ENCODE measurements around the gene ABI3BP. TPM values are rescaled to one million over a fixed set of nuclear protein-coding genes. Genes with fewer than 3 reads are reported as not detected.

ABI3BP gene
- polyA plus RNA-seq, 1 of the 3 experiments (the other 2 are of a cell fraction): 8.4 TPM

DNA sequence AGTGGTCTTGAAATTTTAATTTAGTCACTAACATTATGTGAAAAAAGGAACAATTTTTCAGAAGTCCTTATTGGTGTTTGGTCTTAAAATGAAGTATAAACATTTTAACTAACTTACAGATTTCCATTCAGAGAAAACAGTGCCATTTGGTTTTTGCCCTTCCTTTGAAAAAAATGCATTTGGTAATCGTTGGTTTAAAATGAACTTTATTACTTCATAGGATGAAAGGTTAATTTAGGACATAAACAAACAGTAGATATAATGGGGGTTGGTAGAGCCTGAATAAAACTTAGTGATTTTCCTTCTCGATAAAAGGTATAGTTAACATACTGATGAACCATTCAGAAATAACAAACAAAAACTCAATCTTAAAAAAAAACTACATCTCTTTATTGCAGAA, 244.3 kb downstream of the ABI3BP start:
- ChIA-PET CTCF (interaction anchor here (1.6 to 2.4 kb wide), 2 partner anchors 12 to 447 kb away, joined by 4 to 6 read pairs; no protein-coding TSS in a partner anchor), POLR2A (no interaction called here)
- no peaks in the 10 kb centered on the region for H3K9me3 ChIP-seq
- peaks cover 24% of the 10 kb centered on the region for H3F3A ChIP-seq (replicated peaks; ENCODE audit: insufficient read depth)
- no peaks in the 10 kb centered on the region for H4K20me1 ChIP-seq (ENCODE audit: insufficient read depth)
- H3K9me2 ChIP-seq: no peaks in the 10 kb centered on the region
- H3K4me3 ChIP-seq (ENCODE audit: low read depth in 2 of 2, low read length in 1 of 2): no peak overlapping the region
- H3K27me3 ChIP-seq (ENCODE audit: insufficient read depth): no peaks in the 10 kb centered on the region
- no peak for DNase-seq
- peaks cover 90 to 96% of the 10 kb centered on the region in 2 experiments for H3K36me3 ChIP-seq (replicated peaks in 1 of 2; ENCODE audit: control insufficient read depth in 1 of 2, insufficient read depth in 2 of 2, low read length in 1 of 2)
- no peak overlapping the region for H3K9ac ChIP-seq
- no peaks in the 10 kb centered on the region for H3K79me2 ChIP-seq (ENCODE audit: insufficient read depth)
- TF ChIP-seq IRF3 (IDR thresholded peaks at IDR 0.05; ENCODE audit: low read depth, low read length): no peak
- no peak for TF ChIP-seq RFX5 (IDR thresholded peaks at IDR 0.05; ENCODE audit: low read length)
- TF ChIP-seq NRF1 (IDR thresholded peaks at IDR 0.05; ENCODE audit: low read depth, low read length): no peak
- TF ChIP-seq JUND (IDR thresholded peaks at IDR 0.05): no peak
- TF ChIP-seq ELF1 (IDR thresholded peaks at IDR 0.05): no peak
- no peak for TF ChIP-seq PBX3 (IDR thresholded peaks at IDR 0.05)
- TF ChIP-seq FOXM1 (IDR thresholded peaks at IDR 0.05; ENCODE audit: low read depth): no peak
- no peak for TF ChIP-seq MEF2A (IDR thresholded peaks at IDR 0.05; ENCODE audit: borderline replicate concordance, low read depth)
- TF ChIP-seq NFIC (IDR thresholded peaks at IDR 0.05; ENCODE audit: borderline replicate concordance): no peak
- TF ChIP-seq YY1 (IDR thresholded peaks at IDR 0.05; ENCODE audit: low read depth): no peak
- TF ChIP-seq GATA2 (CRISPR knock-in tag; IDR thresholded peaks at IDR 0.05): no peak
- TF ChIP-seq MAX (IDR thresholded peaks at IDR 0.05; ENCODE audit: low read depth): no peak
- no peak for TF ChIP-seq MXI1 (IDR thresholded peaks at IDR 0.05; ENCODE audit: low read depth, low read length)
- no peak for TF ChIP-seq POLR2AphosphoS5 (IDR thresholded peaks at IDR 0.05; ENCODE audit: low read depth, low read length)
- TF ChIP-seq CHD2 (IDR thresholded peaks at IDR 0.05; ENCODE audit: low read length, partially characterized antibody): no peak
- TF ChIP-seq GABPA (IDR thresholded peaks at IDR 0.05; ENCODE audit: low read depth): no peak
- TF ChIP-seq FOSL2 (IDR thresholded peaks at IDR 0.05; ENCODE audit: borderline replicate concordance, low read depth): no peak
- TF ChIP-seq FOXJ3 (CRISPR knock-in tag; IDR thresholded peaks at IDR 0.05): no peak
- no peaks in the 10 kb centered on the region; a peak in 2 of 4 replicates for H3K4me1 ChIP-seq (ENCODE audit: control insufficient read depth in 1 of 2, insufficient read depth in 2 of 2, low read depth in 1 of 2, low read length in 1 of 2)
- 68% methylated on average over 2 of the region's 2 CpGs for WGBS (ENCODE audit: low lambda C conversion rate)
- no peak overlapping the region for H2AFZ ChIP-seq (ENCODE audit: low read depth)
- H3K4me2 ChIP-seq: no peak overlapping the region
- no peak overlapping the region for H3K27ac ChIP-seq (ENCODE audit: low read depth in 2 of 2, low read length in 1 of 2)

DNA sequence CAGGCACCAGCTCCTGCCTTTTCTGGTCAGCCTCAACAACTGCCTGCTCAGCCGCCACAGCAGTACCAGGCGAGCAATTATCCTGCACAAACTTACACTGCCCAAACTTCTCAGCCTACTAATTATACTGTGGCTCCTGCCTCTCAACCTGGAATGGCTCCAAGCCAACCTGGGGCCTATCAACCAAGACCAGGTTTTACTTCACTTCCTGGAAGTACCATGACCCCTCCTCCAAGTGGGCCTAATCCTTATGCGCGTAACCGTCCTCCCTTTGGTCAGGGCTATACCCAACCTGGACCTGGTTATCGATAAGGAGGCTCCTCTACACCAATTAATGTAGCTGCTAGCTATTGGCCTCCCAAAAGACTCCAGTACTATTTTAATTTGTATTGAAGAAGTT, 245.0 kb downstream of the ABI3BP start:
- no peaks in the 10 kb centered on the region for H3K9me2 ChIP-seq
- peaks cover 95 to 96% of the 10 kb centered on the region in 2 experiments for H3K36me3 ChIP-seq (replicated peaks in 1 of 2; ENCODE audit: control insufficient read depth in 1 of 2, insufficient read depth in 2 of 2, low read length in 1 of 2)
- peaks cover 22% of the 10 kb centered on the region for H3F3A ChIP-seq (replicated peaks; ENCODE audit: insufficient read depth)
- ChIA-PET CTCF (interaction anchor here (1.1 to 2.4 kb wide), 2 partner anchors 11 to 12 kb away, joined by 3 to 6 read pairs; no protein-coding TSS in a partner anchor), POLR2A (no interaction called here)
- no peak for DNase-seq
- no peaks in the 10 kb centered on the region for H3K27me3 ChIP-seq (ENCODE audit: insufficient read depth)
- H2AFZ ChIP-seq (ENCODE audit: low read depth): no peak overlapping the region
- H3K9ac ChIP-seq: no peak overlapping the region
- whole genome bisulfite sequencing (ENCODE audit: low lambda C conversion rate): 98% methylated on average over 6 of the region's 6 CpGs
- no peak overlapping the region for H3K4me3 ChIP-seq (ENCODE audit: low read depth in 2 of 2, low read length in 1 of 2)
- H4K20me1 ChIP-seq (ENCODE audit: insufficient read depth): no peaks in the 10 kb centered on the region
- no peaks in the 10 kb centered on the region for H3K9me3 ChIP-seq
- H3K4me2 ChIP-seq: no peak overlapping the region
- no peaks in the 10 kb centered on the region for H3K79me2 ChIP-seq (ENCODE audit: insufficient read depth)
- TF ChIP-seq NRF1 (IDR thresholded peaks at IDR 0.05; ENCODE audit: low read depth, low read length): no peak
- no peak overlapping the region for H3K27ac ChIP-seq (ENCODE audit: low read depth in 2 of 2, low read length in 1 of 2)
- H3K4me1 ChIP-seq (ENCODE audit: control insufficient read depth in 1 of 2, insufficient read depth in 2 of 2, low read depth in 1 of 2, low read length in 1 of 2): no peaks in the 10 kb centered on the region; a peak in 1 of 4 replicates
